ENCODE measurements around the gene FBN1. TPM values are rescaled to one million over a fixed set of nuclear protein-coding genes. Genes with fewer than 3 reads are reported as not detected.

FBN1 gene
- polyA plus RNA-seq, 3 donors = 91.0 to 113 (median 94.2) TPM

DNA sequence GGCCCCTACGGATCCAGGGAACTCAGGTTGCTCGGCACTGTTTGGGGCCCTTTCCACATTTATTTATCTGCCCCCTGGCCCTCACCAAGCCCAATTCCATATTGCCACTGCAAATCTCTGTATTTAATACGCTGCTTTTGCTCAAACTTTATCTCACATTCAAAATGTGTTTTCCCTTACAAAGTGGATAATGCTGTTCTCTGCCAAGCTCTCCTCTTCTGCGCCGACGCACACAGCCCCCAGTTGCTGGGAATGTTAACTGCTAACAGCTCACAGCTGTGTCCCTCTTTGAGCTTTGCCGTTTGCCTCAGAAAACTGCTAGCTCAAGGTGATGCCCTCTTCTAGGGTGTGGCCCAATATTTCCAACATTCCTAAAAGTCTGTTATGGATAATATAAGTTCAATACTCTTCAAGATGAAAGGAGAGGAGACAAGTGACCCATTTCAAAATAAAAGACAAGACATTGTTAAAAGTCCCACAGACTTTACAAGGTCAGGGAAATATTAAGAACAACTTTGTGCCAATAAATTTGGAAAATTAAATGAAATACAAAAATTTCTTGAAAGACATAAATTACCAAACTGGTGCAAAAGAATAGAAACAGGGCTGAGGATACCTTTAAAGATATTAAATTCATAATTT, 12.6 kb upstream of the FBN1 start:
- DNase-seq (ENCODE audit: extremely low read depth in 1 of 11, low read depth in 9 of 11, low spot score in 4 of 11) = peak in 2 of 11 donors; percentile 46 to 59

- DNase-seq (ENCODE audit: extremely low read depth in 1 of 11, low read depth in 9 of 11, low spot score in 4 of 11) = no peak
Observed at GRCh38 chr15:48654801-48655200, 9.3 kb upstream of the FBN1 start.

GRCh38 chr15:48653913-48654670, 8.6 kb upstream of the FBN1 start:
- DNase-seq (ENCODE audit: extremely low read depth in 1 of 11, low read depth in 9 of 11, low spot score in 4 of 11) = no peak

- DNase-seq (ENCODE audit: extremely low read depth in 1 of 11, low read depth in 9 of 11, low spot score in 4 of 11) = no peak
Observed at GRCh38 chr15:48653216-48653615, 7.7 kb upstream of the FBN1 start.

- no peak for DNase-seq (ENCODE audit: extremely low read depth in 1 of 11, low read depth in 9 of 11, low spot score in 4 of 11)
Observed at GRCh38 chr15:48652510-48653076, 7.1 kb upstream of the FBN1 start.

GRCh38 chr15:48650931-48651330, 5.4 kb upstream of the FBN1 start:
- no peak for DNase-seq (ENCODE audit: extremely low read depth in 1 of 11, low read depth in 9 of 11, low spot score in 4 of 11)

GRCh38 chr15:48647962-48648361, 2.5 kb upstream of the FBN1 start:
- no peak for DNase-seq (ENCODE audit: extremely low read depth in 1 of 11, low read depth in 9 of 11, low spot score in 4 of 11)

GRCh38 chr15:48646331-48646730, 822 bp upstream of the FBN1 start:
- DNase-seq (ENCODE audit: extremely low read depth in 1 of 11, low read depth in 9 of 11, low spot score in 4 of 11) = no peak

GRCh38 chr15:48644827-48645557, 517 bp downstream of the FBN1 start:
- DNase-seq (ENCODE audit: extremely low read depth in 1 of 11, low read depth in 9 of 11, low spot score in 4 of 11) = peak in 5 of 11 donors; percentile 48 to 59 (median 51)

GRCh38 chr15:48644467-48644826, 1.1 kb downstream of the FBN1 start:
- DNase-seq (ENCODE audit: extremely low read depth in 1 of 11, low read depth in 9 of 11, low spot score in 4 of 11) = no peak

- DNase-seq (ENCODE audit: extremely low read depth in 1 of 11, low read depth in 9 of 11, low spot score in 4 of 11) = no peak
Observed at GRCh38 chr15:48643776-48644466, 1.6 kb downstream of the FBN1 start.

- no peak for DNase-seq (ENCODE audit: extremely low read depth in 1 of 11, low read depth in 9 of 11, low spot score in 4 of 11)
Observed at GRCh38 chr15:48643206-48643605, 2.3 kb downstream of the FBN1 start.

GRCh38 chr15:48642795-48643194, 2.7 kb downstream of the FBN1 start:
- DNase-seq (ENCODE audit: extremely low read depth in 1 of 11, low read depth in 9 of 11, low spot score in 4 of 11) = no peak

GRCh38 chr15:48641416-48641815, 4.1 kb downstream of the FBN1 start:
- DNase-seq (ENCODE audit: extremely low read depth in 1 of 11, low read depth in 9 of 11, low spot score in 4 of 11) = no peak

DNA sequence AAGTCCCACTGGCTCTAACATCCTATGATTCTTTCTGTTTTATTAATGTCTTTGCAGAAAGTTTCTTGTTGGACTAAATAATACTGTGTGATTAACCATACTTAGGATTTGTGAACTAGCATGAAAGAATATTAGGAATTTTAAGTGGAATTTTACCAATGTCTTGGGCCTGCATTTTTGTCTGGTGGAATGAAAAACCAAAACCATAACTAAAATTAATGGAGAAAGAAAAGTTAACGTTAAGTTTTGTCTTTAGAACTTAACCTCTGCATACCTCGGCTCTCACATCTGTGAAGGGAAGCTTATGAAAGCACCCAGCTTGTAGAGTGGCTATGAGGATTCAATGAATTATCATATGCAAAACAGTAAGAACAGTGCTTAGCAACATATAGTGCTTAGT, 6.5 kb downstream of the FBN1 start:
- no peak for DNase-seq (ENCODE audit: extremely low read depth in 1 of 11, low read depth in 9 of 11, low spot score in 4 of 11)

DNA sequence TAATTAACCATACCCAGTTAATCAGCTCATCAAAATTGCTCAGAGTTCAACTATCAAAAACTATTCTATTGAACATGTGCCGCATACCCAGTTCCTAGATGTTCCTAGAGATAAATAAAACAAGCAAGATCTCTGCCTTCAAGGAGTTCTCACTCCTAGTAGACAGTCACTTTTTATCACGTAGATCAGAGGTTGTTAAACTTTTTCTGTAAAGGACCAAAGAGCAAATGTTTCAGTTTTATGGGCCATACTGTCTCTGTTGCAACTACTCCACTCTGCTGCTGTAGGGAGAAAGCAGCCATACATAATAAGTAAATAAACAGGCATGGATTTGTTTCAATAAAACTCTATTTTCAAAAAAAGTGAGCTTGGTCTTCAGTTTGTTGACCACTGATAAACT, 7.9 kb downstream of the FBN1 start:
- no peak for DNase-seq (ENCODE audit: extremely low read depth in 1 of 11, low read depth in 9 of 11, low spot score in 4 of 11)

- no peak for DNase-seq (ENCODE audit: extremely low read depth in 1 of 11, low read depth in 9 of 11, low spot score in 4 of 11)
Observed at GRCh38 chr15:48636511-48636910, 9.0 kb downstream of the FBN1 start.

- DNase-seq (ENCODE audit: extremely low read depth in 1 of 11, low read depth in 9 of 11, low spot score in 4 of 11) = no peak
Observed at GRCh38 chr15:48634893-48635292, 10.6 kb downstream of the FBN1 start.

DNA sequence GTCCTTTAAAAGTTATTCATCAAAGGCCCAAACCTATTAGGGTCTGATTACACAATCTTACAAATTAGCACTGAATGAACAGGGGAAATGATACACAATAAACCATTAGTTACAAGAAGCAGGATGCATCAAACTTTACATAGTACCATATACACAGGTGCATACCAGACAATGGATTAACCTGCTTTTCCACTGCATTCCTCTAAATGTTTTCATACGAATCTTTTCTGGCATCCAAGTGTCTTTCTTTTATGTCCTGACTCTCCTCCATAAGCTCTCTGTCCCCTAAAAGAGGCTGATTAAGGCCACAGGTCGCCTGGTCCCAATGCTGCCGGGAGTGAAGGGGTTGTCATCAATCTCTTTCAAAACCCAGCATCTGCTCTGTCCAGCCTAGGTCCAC, 11.4 kb downstream of the FBN1 start:
- no peak for DNase-seq (ENCODE audit: extremely low read depth in 1 of 11, low read depth in 9 of 11, low spot score in 4 of 11)
